ENCODE results near the gene MAFG. TPM values are rescaled to one million over a fixed set of nuclear protein-coding genes. Genes with fewer than 3 reads are reported as not detected.

MAFG gene
- total RNA-seq, 2 experiments from 2014 or later: 15.8 to 20.2 TPM

DNA sequence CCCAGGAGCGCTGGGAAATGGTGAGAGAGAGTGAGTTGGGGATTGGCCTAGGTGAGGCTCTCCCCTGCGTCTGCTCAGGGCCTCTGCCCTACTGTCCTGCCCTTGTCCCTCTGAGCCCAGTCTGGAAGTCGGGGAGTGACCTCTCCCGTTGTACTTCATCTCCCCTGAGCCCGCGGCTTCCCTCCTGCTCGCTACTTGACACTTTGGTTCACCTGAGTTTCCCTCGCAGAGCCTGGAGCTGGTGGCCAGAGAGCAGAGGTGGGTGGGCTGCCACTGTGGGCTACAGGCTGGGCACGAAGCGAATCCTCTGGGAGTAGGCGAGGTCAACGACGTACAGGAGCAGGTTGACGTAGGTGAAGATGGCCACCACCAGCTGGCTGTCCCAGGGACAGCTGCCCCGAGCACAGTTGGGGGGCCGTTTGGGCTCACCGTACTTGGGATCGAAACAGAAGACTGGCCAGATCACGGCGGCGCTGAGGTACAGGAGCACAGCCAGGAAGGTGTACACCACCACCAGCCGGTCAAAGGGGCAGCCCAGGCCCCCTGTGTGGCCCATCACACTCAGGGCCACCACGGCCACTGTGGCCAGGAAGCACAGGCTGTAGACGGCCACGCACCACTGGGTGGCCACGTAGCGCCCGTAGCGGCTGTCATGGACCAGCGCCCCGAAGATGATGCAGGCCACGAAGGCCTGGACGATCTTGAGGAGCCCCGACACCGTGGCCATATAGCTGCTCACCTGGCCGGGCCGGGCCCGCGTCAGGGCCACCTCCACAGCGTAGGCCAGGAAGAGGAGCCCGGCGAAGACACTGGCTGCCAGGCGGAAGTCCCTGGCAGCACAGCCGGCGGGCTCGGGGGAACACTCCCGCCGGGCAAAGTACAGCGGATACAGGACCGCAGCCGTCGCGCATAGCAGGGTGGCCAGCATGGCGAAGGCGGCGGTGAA is 13.3 kb upstream of the MAFG start:
- Mint-ChIP-seq H3K4me3 (no peak overlapping the region), H3K4me1 (peaks cover 11% of the 10 kb centered on the region), H3K27ac (no peak overlapping the region), H3K27me3 (no peaks in the 10 kb centered on the region), H3K9me3 (no peaks in the 10 kb centered on the region), H3K36me3 (ENCODE audit: low read depth) (no peaks in the 10 kb centered on the region)
- CTCF ChIA-PET: interaction anchor here (0.7 to 5.5 kb wide), 3 partner anchors 13 to 19 kb away, joined by 3 to 32 read pairs (median 4); partner anchors contain the start of genes MAFG and NOTUM
- no peak for DNase-seq
- POLR2A ChIA-PET: no interaction called here

DNA sequence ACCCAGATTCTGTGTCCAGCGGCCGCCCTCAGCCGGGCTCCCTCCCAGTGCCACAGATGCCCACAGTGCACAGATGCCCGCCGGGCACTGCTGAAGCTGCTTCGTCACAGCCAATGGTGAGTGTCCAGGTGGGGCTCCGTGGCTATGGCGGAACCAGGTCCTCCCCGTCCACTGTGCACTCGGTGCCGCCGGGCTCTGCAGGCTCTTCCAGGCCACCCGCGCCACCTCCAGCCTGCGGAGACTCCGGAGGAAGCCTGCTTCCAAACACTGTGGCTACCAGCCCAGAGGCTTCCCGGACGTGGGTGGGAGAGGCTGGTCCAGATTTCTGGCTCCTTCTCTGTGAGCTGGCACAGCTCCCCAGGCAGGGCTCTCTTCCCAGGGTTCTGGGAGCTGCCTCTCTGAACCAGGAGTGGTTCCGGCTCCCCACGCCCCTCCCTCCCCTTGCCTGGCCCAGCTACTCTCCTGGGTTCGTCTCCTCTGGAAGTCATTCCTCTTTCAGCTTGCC is 12.4 kb upstream of the MAFG start:
- no peaks in the 10 kb centered on the region for H3K27me3 Mint-ChIP-seq
- H3K4me3 Mint-ChIP-seq: no peak overlapping the region
- ChIA-PET CTCF (interaction anchor here (0.7 to 5.5 kb wide), 3 partner anchors 12 to 20 kb away, joined by 3 to 32 read pairs (median 4); partner anchors contain the start of genes MAFG and NOTUM), POLR2A (no interaction called here)
- H3K9me3 Mint-ChIP-seq: no peaks in the 10 kb centered on the region
- no peak overlapping the region for H3K27ac Mint-ChIP-seq
- H3K36me3 Mint-ChIP-seq (ENCODE audit: low read depth): no peaks in the 10 kb centered on the region
- no peak for DNase-seq
- peaks cover 14% of the 10 kb centered on the region for H3K4me1 Mint-ChIP-seq

DNA sequence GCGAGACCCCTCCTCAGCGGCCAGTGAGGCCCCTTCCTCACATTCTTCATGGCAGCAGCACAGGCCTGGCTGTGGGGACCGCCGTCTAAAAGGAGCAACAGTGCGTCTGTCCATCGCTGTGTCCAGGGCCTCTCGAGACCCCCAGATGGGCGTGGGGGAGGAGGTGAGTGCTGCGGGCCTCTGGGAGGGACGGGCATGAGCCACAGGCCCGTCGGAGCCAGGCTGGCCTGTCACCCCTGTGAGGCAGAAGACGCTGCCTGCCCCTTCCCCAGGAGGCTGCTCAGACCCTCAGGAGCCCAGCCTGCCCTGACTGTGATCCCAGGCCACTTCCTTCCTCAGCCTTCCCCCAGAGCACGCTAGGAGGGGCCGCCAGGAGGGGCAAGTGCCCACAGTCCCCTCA is 11.7 kb upstream of the MAFG start:
- ChIA-PET POLR2A (no interaction called here), CTCF (interaction anchor here (3.0 to 5.5 kb wide), 2 partner anchors 21 kb away, joined by 20 to 32 read pairs; partner anchors contain the start of gene NOTUM)
- no peak for DNase-seq
- Mint-ChIP-seq H3K4me1 (peaks cover 14% of the 10 kb centered on the region), H3K27ac (no peak overlapping the region), H3K4me3 (no peak overlapping the region), H3K36me3 (ENCODE audit: low read depth) (no peaks in the 10 kb centered on the region), H3K27me3 (no peaks in the 10 kb centered on the region), H3K9me3 (no peaks in the 10 kb centered on the region)

DNA sequence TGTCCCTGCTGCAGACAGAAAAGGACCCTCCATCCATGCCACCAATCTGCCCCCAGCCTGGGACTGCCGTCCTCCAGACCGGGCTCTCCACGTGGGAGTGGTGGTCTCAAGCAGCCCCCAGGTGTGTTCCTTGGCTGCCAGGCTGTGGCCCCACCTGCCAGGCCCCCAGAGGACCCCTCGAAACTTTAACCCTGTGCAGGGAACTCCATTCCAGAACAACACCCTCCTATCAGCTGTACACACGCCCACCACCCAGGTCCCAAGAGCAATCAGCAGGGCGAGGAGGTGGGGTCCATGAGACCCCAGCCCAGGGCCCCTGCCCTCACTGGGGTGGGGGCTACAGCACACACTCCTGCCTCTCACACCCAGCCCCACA is 8.2 kb upstream of the MAFG start:
- peak overlapping the region; percentile 41 for H3K27ac Mint-ChIP-seq
- POLR2A ChIA-PET: no interaction called here
- H3K9me3 Mint-ChIP-seq: no peaks in the 10 kb centered on the region
- peaks cover 14% of the 10 kb centered on the region for H3K4me1 Mint-ChIP-seq
- no peaks in the 10 kb centered on the region for H3K36me3 Mint-ChIP-seq (ENCODE audit: low read depth)
- CTCF ChIA-PET: interaction anchor here (0.6 to 2.4 kb wide), 4 partner anchors 10 to 505 kb away, joined by 3 to 8 read pairs (median 4); partner anchors contain the start of gene CCDC57
- DNase-seq: no peak
- no peaks in the 10 kb centered on the region for H3K27me3 Mint-ChIP-seq
- H3K4me3 Mint-ChIP-seq: peak overlapping the region; percentile 76

DNA sequence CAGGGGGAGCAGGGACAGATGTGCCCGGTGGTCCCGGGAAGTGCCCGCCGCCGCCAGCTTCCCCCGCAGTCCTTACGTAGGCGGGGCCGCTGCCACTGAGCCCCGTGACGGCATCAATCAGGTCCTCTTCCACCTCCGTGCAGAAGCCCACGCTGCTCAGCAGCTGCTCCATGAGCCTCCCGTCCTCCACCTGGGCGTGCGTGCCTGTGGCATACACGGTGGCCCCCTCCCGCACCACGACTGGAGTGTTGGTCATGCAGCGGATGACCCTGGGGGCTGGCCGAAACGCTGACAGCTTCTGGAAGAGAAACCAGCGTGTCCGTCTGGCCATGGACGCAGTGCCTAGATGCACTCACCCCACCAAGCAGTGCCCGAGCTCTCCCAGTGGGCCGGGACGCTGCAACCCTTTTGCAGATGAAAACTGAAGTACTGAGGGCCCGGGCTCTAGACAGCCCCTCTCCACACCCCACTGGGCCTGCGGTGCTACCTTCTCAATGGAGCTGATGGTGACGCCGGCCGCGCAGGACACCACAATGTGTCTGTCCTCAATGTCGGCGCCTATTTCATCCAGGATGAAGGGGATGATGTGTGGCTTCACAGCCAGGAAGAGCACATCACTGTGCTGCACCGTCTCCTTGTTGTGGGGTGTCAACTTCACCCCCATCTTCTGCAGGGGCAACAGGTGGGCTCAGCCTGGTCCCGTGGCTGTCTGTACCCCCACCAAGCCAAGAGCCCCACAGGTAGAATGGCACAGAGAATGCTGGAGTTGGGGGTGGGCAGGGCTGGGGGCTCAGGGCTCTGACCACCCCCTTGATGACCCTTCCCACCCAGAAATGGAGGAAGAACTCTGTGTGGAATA is 7.5 kb upstream of the MAFG start:
- Mint-ChIP-seq H3K9me3 (no peaks in the 10 kb centered on the region), H3K36me3 (ENCODE audit: low read depth) (no peaks in the 10 kb centered on the region), H3K4me3 (peak overlapping the region; percentile 76), H3K27me3 (no peaks in the 10 kb centered on the region), H3K27ac (peak overlapping the region; percentile 41), H3K4me1 (peaks cover 14% of the 10 kb centered on the region)
- no peak for DNase-seq
- POLR2A ChIA-PET: no interaction called here
- CTCF ChIA-PET: interaction anchor here (0.6 to 2.4 kb wide), 6 partner anchors 9 to 505 kb away, joined by 3 to 8 read pairs (median 4); partner anchors contain the start of gene CCDC57

DNA sequence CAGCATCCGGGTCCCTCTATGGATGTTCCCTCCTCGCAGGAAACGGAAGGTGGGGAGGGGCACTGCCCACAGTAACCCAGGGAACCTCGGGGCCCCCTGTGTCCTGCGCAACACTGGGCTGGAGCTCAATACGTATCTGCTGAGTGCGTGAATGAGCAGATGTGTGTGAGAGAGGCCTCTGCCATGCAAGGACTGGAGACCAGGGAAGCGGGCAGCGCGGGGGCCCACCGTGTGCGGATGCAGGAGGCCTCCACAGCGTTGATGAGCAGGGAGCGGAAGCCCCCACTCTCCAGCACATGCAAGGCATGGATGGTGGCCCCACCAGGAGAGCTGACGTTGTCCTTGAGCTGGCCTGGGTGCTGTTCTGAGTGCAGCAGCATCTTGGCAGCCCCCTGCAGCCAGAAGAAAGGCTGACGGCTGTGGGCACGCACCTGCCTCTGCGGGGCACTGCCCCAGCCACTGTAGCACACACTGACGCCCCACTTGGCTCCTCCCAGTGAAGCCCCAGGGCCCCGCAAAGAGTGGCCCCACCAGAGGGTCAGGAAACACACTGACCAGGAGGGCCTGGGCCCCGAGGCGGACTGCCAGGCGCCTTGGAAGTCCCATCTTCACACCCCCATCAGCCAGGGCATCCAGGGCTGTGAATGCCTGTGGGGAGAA is 6.7 kb upstream of the MAFG start:
- Mint-ChIP-seq H3K27me3 (peaks cover 3% of the 10 kb centered on the region), H3K9me3 (no peaks in the 10 kb centered on the region), H3K36me3 (ENCODE audit: low read depth) (no peaks in the 10 kb centered on the region), H3K4me3 (no peak overlapping the region), H3K27ac (no peak overlapping the region), H3K4me1 (peaks cover 14% of the 10 kb centered on the region)
- ChIA-PET POLR2A (no interaction called here), CTCF (interaction anchor here (1.0 kb wide), 1 partner anchor 25 kb away, joined by 6 read pairs; no protein-coding TSS in a partner anchor)
- no peak for DNase-seq

DNA sequence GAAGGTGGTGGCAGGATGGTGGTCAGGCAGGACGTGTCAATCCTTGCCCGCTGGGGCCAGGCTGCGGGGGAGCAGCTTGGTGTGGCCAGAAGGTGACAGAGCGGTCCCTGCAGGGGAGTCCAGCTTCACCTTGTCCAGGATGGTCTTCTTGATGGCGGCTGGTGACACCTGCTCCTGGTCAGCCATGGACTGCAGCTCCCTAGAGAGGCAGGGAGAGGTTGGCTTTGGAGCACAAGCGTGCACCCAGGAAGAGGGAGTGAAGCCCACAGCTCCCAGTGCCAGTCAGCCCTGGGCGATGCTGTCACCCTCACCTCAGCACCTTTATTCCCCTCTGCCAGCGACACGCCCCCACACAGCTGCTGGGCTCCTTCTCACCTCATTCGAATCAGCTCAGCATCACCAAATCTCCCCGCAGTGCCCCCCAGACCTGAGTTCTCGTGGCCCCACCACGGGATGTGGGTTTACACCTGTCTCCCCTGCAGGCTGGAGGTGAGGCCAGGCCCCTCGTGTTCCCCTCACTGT is 5.7 kb upstream of the MAFG start:
- CTCF ChIA-PET: interaction anchor here (1.3 kb wide), 1 partner anchor 26 kb away, joined by 3 read pairs; no protein-coding TSS in a partner anchor
- H3K27ac Mint-ChIP-seq: no peak overlapping the region
- POLR2A ChIA-PET: no interaction called here
- no peak for DNase-seq
- peaks cover 7% of the 10 kb centered on the region for H3K27me3 Mint-ChIP-seq
- H3K9me3 Mint-ChIP-seq: no peaks in the 10 kb centered on the region
- peaks cover 16% of the 10 kb centered on the region for H3K4me1 Mint-ChIP-seq
- no peak overlapping the region for H3K4me3 Mint-ChIP-seq
- no peaks in the 10 kb centered on the region for H3K36me3 Mint-ChIP-seq (ENCODE audit: low read depth)

DNA sequence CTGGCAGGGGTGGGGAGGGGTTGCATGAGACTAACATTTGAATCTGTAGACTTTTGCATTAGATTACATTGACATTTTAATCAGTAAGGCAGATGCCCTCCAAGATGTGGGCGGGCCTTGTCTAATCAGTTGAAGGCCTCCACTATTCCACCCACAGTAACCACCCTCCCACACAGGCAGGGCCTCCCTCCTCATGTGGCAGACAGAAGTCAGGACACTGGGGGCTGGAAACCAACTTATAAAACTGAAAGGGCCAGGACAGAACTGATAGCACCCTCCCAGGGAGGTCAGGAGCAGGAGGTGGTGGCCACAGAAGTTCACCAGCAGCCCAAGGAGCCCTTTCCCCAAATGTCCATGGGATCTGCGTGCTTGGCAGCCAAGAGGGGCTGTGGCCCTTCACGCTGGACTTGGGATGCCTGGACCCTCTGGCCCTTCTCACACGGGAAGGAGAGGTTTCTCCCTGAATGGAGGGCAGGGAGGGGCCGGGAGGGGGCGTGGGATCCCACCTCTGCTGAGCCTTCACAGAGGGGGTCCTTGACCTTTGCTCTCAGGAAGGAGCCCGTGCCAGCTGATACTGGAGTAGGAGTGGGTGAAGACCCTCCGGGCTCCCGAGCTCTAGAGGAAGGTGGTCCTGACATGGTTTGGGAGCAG is 4.9 kb upstream of the MAFG start:
- no peak for DNase-seq
- H3K9me3 Mint-ChIP-seq: no peaks in the 10 kb centered on the region
- H3K4me3 Mint-ChIP-seq: no peak overlapping the region
- H3K36me3 Mint-ChIP-seq (ENCODE audit: low read depth): no peaks in the 10 kb centered on the region
- H3K27me3 Mint-ChIP-seq: peaks cover 7% of the 10 kb centered on the region
- ChIA-PET CTCF (interaction anchor here (0.9 to 1.3 kb wide), 2 partner anchors 27 to 166 kb away, joined by 3 read pairs; partner anchors contain the start of gene FASN), POLR2A (no interaction called here)
- peaks cover 11% of the 10 kb centered on the region for H3K4me1 Mint-ChIP-seq
- H3K27ac Mint-ChIP-seq: no peak overlapping the region

DNA sequence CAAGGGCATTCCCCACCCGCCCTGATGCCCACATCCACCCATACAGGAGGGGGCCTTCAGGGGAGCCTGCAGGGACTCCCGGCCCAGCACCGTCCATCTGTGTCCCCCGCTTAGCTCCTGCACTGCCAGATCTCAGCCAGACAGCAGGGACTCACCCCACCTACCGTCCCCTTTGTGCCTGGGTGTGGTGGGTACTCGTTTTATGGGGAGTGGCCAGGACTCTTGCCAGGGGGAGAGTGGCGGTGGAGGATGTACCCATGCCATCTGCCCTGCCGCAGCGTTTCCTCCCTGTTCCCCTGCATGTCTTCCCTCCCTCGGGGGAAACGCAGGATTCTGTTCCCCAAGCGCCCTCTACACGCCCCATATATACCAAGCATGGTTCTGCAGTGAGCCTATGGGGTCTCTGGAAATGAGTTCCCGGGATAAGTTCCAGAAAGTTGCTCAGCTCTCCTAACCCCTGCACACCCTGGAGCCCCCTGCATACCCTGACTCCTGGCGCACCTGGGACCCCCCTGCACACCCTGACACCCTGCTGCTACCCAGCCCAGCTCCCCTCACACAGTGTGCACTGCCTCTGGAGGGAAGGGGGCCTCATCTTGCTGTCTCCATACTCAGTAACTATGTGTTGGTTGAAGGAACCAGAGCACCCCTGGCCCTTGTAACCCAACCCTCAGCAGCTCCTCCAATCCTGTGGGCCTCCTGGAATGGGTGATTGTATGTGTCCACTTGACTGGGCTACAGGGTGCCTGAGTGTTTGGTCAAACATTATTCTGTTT is 4.2 kb upstream of the MAFG start:
- no peak for DNase-seq
- Mint-ChIP-seq H3K4me1 (peaks cover 10% of the 10 kb centered on the region), H3K4me3 (no peak overlapping the region), H3K9me3 (no peaks in the 10 kb centered on the region), H3K27me3 (peaks cover 7% of the 10 kb centered on the region), H3K36me3 (ENCODE audit: low read depth) (no peaks in the 10 kb centered on the region), H3K27ac (no peak overlapping the region)
- POLR2A ChIA-PET: no interaction called here
- CTCF ChIA-PET: interaction anchor here (0.9 to 1.5 kb wide), 2 partner anchors 28 to 166 kb away, joined by 3 to 6 read pairs; partner anchors contain the start of gene FASN

DNA sequence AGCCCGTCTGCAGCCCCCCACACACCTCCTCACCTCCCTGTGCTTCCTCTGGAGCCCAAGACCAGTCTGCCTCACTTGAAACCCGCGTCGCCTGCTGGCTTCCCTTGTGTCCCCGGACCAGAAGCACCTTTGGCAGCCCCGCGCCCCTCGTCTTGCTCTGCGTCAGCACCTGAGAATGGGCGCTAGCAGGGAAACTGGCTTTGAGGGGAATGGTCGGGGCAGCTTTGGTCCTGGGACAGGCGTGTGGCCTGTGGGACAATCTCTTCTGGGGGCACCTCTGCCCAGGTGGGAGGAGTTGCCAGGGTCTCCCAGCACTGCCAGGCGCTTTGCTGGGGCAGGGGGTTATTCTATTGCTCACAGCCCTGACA is 3.6 kb upstream of the MAFG start:
- peaks cover 11% of the 10 kb centered on the region for H3K4me1 Mint-ChIP-seq
- ChIA-PET POLR2A (no interaction called here), CTCF (interaction anchor here (0.7 to 1.5 kb wide), 2 partner anchors 28 to 61 kb away, joined by 4 to 6 read pairs; no protein-coding TSS in a partner anchor)
- DNase-seq: no peak
- H3K9me3 Mint-ChIP-seq: no peaks in the 10 kb centered on the region
- H3K4me3 Mint-ChIP-seq: no peak overlapping the region
- H3K27me3 Mint-ChIP-seq: peaks cover 7% of the 10 kb centered on the region
- no peak overlapping the region for H3K27ac Mint-ChIP-seq
- H3K36me3 Mint-ChIP-seq (ENCODE audit: low read depth): no peaks in the 10 kb centered on the region
